Suppressor macrophage treated with lipopolysaccharide for 1 hour (primary cell): ENCODE data around the gene RTN4RL1.
"Not testable (repeated sequence)": the region's sequence is repeated elsewhere in the genome, so short reads cannot be mapped to it uniquely, and the experiment has no call there.

Source experiments
- DNase-seq, 3 donors: peaks; one replicate each; pipeline ENCODE4 v3.0.0-alpha.2; 2020 to 2022

The RTN4RL1 gene

DNA sequence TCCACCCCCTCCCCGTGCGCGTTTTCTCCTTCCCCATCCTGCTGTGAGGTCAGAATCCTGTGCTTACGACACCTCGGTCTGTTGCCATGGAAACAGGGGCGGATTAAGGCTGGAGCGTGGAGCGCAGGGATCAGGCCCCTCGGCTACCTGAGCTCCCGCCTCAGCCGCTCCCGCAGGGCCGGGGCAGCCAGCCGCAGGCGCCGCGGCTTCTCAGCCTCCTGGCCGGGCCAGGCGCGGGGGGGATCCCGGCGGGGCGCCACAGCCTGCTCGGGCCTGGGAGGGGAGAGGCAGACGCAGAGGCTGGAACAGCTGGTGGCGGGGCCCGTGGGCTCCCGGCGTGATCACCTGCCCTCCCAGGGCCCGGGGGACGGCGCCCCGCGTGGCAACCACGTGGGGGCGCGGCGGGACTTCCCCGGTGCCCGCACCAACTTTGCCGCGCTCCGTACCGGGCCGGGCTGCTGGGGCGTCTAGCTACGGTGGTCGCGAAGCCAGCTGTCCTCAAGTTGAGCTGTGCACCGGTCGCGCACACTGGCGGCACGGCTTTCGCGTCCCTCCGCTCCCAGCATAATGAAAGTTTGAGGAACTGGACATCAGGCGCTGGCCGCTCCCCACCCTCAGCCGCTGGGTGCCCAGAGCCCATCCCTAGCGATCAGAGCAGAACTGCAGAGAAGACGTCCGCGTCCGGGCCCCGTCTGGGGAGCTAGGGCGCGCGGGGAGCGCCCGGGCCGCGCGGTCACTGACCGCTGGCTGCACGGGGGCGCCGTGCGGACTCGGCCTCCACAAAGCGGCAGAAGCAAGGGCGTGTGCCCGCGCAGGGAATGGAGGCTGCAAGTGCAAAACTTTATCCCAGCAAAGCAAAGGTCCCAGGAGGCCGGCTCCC is 1.2 kb downstream of the RTN4RL1 start:
- peak; percentile 75 to 84 (median 77) for DNase-seq

- peak in 1 of 3 donors; percentile 20 for DNase-seq
Measured at GRCh38 chr17:2023256-2023655, 1.9 kb downstream of the RTN4RL1 start.

- DNase-seq = no peak
Measured at GRCh38 chr17:2022647-2023240, 2.4 kb downstream of the RTN4RL1 start.

DNA sequence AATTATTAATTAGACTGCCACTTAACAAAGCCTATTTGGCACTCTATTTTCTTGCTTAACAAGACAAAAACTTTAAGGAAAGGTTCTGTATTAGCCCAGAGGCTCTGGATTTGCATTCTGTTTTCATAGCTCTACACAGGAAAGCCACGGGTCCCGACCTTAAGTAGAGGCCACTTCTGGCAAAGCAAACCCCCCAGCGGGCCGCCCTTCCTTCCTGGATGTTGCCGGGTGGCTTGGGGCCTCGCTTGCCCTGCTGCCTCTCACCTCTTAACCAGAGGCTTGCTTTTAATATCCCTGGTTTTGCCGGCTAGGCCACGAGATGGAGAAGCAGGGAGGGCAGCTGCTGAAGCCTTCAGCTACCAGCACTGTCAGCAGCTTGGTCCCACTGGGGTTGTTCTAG is 4.4 kb downstream of the RTN4RL1 start:
- no peak for DNase-seq

- DNase-seq = no peak
Measured at GRCh38 chr17:2019723-2020122, 5.4 kb downstream of the RTN4RL1 start.

- no peak for DNase-seq
Measured at GRCh38 chr17:2018716-2019510, 6.2 kb downstream of the RTN4RL1 start.

DNA sequence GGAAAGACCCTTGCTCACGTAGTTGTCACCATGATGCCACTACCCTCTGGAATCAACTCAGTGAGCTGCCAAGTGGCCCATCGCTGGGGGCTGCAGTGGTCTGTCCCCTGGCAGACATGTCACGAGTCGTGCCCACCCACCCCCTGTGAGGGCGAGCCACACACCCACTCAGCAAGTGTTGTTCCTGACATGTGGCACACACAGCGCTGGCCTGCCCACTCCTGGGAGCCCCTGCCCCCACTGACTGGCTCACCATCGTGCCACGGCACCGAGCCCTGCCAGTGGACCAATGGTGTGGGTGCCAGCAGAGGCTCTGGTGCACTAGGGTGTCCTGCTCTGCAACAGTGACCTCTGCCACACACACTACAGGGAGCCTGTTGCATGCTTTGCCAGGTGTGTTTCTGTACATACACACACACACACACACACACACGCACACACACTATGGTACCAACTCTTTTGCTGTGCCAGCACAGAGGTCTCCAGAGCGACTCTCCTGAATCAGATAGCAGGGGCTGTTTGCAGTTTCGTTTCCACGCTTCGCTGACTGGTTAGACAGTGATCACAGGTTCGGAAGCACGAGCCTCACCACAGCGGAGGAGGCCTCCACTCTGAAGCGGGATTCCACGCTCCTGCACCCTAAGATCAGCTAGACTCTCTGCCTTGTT is 7.7 kb downstream of the RTN4RL1 start:
- no peak for DNase-seq

DNA sequence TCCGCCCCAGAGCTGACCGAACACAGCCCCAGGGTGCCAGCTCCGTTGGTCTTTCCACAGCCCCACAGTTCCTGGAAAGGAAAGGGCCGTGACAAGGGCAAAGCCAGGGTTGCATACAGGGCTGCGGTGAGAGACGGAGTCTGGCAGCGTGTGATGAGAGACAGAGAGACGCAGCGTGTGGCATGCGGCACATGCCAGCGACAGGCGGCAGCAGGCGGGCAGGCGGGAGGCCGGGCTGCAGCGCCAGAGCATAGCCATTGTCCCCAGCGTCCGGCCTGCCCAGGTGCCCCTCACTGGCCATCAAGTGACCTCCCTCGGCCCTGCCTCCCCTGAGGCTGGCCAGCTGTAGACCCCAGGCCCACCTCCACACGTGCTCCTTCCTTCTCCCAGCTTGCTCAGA is 8.6 kb downstream of the RTN4RL1 start:
- no peak for DNase-seq

DNA sequence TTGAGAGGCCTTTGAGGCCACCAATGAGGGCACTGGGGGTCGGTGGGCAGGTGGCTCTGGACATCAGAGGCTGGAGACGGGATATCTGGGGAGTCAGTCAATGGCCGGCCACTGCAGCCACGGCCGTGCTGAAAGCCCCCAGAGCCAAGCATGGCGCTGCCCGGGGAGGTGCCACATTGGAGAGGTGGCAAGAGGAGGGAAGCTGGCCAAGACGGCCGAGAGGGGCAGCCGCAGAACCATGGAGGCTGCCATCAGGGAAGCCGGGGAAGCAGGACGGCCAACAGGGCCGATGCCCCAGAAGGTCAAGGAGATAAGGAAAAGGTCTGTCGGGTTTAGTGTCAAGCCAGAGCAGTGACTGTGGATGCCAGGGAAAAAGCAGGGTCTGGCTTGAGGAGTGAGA is 9.8 kb downstream of the RTN4RL1 start:
- DNase-seq = no peak

DNA sequence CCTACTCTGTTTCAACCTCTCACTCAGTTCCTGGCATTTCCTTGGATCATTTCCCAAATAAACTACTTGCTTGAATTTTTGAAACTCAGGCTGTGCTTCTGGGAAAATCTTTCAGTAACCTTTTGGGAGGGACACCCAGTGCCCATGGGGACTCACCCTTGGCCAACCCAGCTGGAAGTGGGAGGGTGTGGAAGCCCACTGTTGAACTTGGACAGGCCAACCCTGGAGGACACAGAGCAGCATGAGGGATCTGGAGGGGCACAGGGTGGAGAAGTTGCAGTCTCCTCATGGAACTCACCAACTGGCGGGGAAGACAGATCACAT is 11.2 kb downstream of the RTN4RL1 start:
- DNase-seq = no peak

GRCh38 chr17:2013220-2013993 is 11.7 kb downstream of the RTN4RL1 start:
- not testable (repeated sequence) for DNase-seq

- no peak for DNase-seq
Measured at GRCh38 chr17:2012499-2012898, 12.6 kb downstream of the RTN4RL1 start.

DNA sequence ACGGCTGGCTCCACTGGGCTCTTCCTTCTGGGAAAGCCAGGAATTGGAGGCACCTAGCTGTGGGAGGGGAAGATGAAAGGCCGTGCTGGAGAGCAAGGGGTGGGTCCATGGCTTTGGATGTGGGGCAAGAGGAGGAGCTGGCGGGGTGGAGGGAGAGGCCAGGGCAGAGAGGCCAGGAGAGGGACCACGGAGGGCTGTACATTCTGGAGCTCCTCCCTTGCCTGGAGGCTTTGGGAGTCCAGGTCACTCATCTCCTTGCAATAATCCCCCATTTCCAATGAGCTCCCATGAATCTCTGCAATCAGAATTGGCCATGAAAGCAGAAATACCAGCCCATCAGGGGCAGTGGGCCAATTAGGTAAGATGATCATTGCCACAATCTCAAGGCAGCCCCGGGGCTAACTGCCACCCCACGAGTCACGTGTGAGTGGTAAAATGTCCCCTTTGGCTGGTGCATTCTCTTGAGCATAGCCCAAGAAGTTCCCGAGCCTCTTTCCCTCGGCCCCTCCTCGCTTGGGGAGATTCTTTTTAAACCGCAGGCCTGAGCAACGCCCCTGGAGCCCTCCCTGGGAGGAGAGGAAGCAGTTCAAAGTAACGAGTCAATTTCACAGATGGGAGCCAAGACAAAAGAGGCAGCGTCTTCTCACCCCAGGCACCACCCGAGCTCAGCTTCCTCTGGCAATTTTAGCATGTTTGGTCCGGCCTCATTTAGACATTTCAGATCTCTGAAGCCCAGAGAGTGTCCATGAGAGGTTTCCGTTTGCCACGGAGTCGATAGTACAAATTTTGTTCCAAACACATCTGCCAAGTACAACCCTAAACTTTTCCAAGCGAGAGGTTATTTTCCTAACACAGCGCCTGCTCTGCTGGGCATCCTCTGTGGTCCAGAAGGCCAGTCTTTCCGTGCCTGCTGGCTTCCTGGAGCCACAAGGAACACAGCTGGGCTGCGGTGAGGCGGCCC is 13.4 kb downstream of the RTN4RL1 start:
- DNase-seq = peak; percentile 24 to 55 (median 35)

DNA sequence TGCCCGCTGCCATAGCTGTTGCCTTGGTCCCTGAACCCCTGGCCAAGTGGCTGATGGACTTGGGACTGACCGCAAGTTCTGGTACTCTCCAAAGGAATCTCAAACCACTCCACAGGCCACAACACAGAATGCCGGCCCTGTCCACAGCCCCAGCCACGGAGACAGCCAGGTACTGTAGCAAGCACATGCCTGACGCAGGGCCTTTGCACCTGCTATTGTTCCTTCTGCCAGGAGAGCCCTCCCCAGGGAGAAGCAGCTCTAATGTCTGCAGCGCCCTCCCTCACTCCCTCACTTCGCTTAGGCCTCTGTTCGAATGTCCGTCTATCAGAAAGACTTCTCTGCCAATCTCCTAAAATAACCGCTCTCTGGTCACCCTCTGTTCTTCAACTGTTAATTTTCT is 15.4 kb downstream of the RTN4RL1 start:
- no peak for DNase-seq

DNA sequence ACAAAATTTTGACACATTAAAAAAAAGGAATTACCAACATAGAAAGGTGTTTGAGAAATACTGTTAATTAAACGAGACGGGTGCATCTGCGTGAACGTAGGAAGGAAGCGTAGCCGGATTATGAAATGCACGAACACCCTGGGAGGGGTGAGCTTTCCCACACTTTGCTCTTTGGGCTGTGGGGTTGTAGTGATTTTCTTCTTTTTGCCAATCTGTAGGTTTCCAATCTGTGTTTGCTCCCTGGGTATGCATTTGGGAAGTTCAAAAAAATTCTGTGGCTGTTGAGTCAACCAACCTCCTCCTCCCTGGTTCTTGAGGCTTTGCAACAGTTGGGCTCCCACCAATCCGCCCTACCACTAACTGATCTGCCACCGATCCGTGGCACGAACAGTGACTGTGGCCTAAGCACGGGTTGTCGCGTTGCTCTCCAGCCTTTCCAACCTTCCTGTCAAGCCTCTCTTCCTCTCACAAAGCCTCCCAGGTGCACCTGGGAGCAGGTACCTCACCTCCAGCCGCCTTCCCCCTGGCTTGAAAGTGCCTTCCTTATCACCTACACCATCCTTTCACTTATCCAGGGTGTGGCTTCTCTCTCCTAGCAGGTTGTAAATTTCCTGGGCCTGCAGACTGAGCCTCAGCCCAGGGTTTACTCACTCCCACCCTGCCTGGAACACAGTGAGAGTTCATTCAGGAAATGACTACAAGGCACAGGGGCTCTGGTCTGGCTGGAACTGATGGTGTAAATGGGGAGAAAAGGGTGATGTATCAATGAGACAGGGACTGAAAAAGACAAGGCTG is 16.6 kb downstream of the RTN4RL1 start:
- peak; percentile 39 to 56 (median 51) for DNase-seq

DNA sequence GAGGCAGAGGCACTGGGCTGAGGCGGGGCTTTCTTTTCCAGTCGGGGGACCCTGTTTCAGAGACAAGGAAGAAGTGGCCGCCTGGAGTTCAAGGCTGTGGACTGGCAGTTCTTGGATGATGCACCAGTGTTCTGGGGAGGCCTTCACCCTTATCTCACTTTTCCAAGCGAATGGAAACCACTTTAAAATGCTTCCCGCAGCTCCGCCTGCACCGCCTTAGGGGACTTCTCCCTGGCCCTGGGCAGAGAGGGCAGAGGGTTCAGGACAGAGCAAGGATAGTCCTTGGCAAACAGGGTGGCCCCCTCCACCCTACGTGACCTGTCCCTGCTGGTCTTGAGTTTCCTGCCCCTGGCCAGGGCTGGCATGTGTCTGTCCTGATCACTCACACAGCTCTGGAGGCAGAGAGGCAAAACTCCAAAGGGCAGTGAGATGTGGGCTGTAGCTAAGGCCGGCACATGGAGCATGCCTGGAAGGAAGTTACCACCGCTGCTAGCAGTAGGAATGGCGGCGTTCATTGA is 20.6 kb downstream of the RTN4RL1 start:
- DNase-seq = no peak

GRCh38 chr17:2003525-2003924 is 21.6 kb downstream of the RTN4RL1 start:
- no peak for DNase-seq

DNA sequence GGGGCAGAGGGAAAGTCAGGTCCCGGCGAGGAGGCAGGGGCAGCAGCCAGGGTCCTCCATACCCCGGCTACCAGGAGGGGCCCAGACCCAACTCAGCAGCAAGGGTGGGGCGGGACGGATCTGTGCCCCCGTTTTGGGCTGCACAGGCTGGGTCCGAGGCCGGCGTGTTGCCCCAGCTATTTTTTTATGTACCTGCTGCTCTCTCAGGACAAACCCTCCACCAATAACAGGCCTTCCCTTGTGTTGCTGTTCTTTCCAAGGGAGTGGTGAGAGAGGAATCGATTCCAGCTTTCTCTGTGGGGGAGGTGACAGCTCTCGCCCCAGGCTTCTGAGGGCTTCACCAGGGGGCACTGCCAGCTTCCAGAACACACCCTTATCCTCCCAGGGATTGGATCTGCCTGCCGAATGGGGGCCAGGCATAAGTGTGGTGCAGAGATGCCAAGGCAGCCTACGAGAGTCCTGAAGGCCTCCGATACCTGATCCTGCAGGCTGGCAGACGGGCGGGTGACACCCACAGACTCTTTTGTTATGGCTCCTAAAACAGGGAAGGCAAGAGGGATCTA is 22.3 kb downstream of the RTN4RL1 start:
- DNase-seq = no peak

DNA sequence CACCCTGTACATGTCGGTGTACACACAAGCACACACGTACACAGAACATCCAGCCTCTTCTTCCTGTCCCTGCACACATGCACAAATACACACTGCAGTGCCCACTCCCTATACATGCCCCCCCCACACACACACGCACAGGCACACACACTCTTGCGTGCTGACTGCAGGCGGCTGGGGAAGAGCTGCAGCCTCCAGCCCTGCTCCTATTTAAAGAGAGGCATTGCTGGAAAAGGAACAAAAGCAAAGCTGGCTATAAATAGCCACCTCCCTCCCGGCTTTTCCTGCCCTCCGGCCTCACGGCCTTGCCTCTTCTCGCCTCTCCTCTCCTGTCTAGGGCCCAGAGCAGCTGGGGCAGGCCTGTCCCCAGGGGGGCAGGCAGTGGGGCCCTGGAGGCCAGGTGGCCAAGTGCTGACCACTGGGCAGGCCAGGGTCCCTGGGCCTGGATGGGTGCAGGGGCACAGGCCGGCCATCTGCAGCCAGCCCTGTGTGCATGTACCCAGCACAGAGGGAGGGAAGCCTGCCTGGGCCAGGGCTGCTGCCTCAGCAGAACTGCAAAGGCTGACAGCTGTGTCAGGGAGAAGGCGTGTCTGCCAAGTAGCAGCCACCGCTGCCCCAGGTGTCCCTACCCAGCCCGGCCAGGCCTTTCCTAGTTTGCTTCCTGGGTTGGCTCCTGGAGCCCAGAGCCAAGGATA is 25.4 kb downstream of the RTN4RL1 start:
- DNase-seq = peak in 1 of 3 donors; percentile 26
